H9 (cell line): ENCODE results near the gene FAF1. TPM values are rescaled to one million over a fixed set of nuclear protein-coding genes. Genes with fewer than 3 reads are reported as not detected.

ENCODE experiments used
- DNase-seq: peaks from one replicate; pipeline ENCODE4 v3.0.0-alpha.2; 2017
- H2AFZ ChIP-seq: one replicate; pipeline ENCODE4 v1.6.1; 2013; ENCODE audit warnings: mild to moderate bottlenecking, low read length, control low read depth, moderate library complexity
- H2AK5ac ChIP-seq: 2 replicates; pipeline ENCODE4 v1.6.1; 2013; ENCODE audit warnings: low read length, control low read depth, mixed read lengths; ENCODE audit not compliant: insufficient read length
- H2BK120ac ChIP-seq: one replicate; pipeline ENCODE4 v1.6.1; 2013; ENCODE audit warnings: low read depth, mild to moderate bottlenecking, low read length, control low read depth, inconsistent platforms; ENCODE audit not compliant: poor library complexity, severe bottlenecking
- H2BK12ac ChIP-seq: 2 replicates; pipeline ENCODE4 v1.6.1; 2013; ENCODE audit warnings: low read length, control low read depth, mixed read lengths, low read depth; ENCODE audit not compliant: insufficient read length
- H2BK15ac ChIP-seq: 2 replicates; pipeline ENCODE4 v1.6.1; 2013; ENCODE audit warnings: low read depth, low read length, control low read depth
- H2BK20ac ChIP-seq: one replicate; pipeline ENCODE4 v1.6.1; 2013; ENCODE audit warnings: low read depth, mild to moderate bottlenecking, low read length, control low read depth, inconsistent platforms; ENCODE audit not compliant: poor library complexity, severe bottlenecking
- H2BK5ac ChIP-seq: 2 replicates; pipeline ENCODE4 v1.6.1; 2013; ENCODE audit warnings: low read length, control low read depth, mixed read lengths; ENCODE audit not compliant: insufficient read length
- H3K14ac ChIP-seq: 2 replicates; pipeline ENCODE4 v1.6.1; 2013; ENCODE audit warnings: low read length, control low read depth; ENCODE audit not compliant: insufficient read depth
- H3K18ac ChIP-seq: 2 replicates; pipeline ENCODE4 v1.6.1; 2013; ENCODE audit warnings: low read depth, mild to moderate bottlenecking, mixed read lengths, low read length, control low read depth; ENCODE audit not compliant: insufficient read length
- H3K23ac ChIP-seq: 2 replicates; pipeline ENCODE4 v1.6.1; 2013; ENCODE audit warnings: low read length, control low read depth, mixed read lengths, low read depth; ENCODE audit not compliant: insufficient read length
- H3K23me2 ChIP-seq: 2 replicates; pipeline ENCODE4 v1.6.1; 2013; ENCODE audit warnings: low read depth, mild to moderate bottlenecking, mixed read lengths, low read length, control low read depth; ENCODE audit not compliant: insufficient read length, poor library complexity, severe bottlenecking
- H3K27ac ChIP-seq: 2 replicates; pipeline ENCODE4 v1.5.1; 2013; ENCODE audit warnings: low read length, control low read depth, mixed read lengths, low read depth; ENCODE audit not compliant: insufficient read length
- H3K27me3 ChIP-seq: 2 replicates; pipeline ENCODE4 v1.6.1; 2013; ENCODE audit warnings: low read length, control low read depth, inconsistent platforms; ENCODE audit not compliant: insufficient read depth
- H3K4ac ChIP-seq: 2 replicates; pipeline ENCODE4 v1.6.1; 2013; ENCODE audit warnings: low read depth, mild to moderate bottlenecking, control low read depth, inconsistent platforms, low read length, moderate library complexity
- H3K4me1 ChIP-seq: 2 replicates; pipeline ENCODE4 v1.6.1; 2013; ENCODE audit warnings: low read length, control low read depth, inconsistent platforms; ENCODE audit not compliant: insufficient read depth
- H3K4me2 ChIP-seq: 2 replicates; pipeline ENCODE4 v1.6.1; 2013; ENCODE audit warnings: low read length, control low read depth, mixed read lengths; ENCODE audit not compliant: insufficient read length, insufficient read depth
- H3K56ac ChIP-seq: 2 replicates; pipeline ENCODE4 v1.6.1; 2013; ENCODE audit warnings: low read depth, mild to moderate bottlenecking, mixed read lengths, low read length, control low read depth; ENCODE audit not compliant: insufficient read length
- H3K79me1 ChIP-seq: 2 replicates; pipeline ENCODE4 v1.6.1; 2013; ENCODE audit warnings: low read depth, mild to moderate bottlenecking, moderate library complexity, low read length, control low read depth, inconsistent platforms; ENCODE audit not compliant: insufficient read depth, poor library complexity, severe bottlenecking
- H3K79me2 ChIP-seq: 2 replicates; pipeline ENCODE4 v1.6.1; 2013; ENCODE audit warnings: low read length, control low read depth, inconsistent platforms; ENCODE audit not compliant: insufficient read depth
- H3K9ac ChIP-seq: 2 replicates; pipeline ENCODE4 v1.6.1; 2013; ENCODE audit warnings: low read length, control low read depth, mixed read lengths; ENCODE audit not compliant: insufficient read length; ENCODE audit errors: extremely low read depth
- H3K9me3 ChIP-seq: one replicate; pipeline ENCODE4 v1.6.1; 2013; ENCODE audit warnings: low read depth, low read length, inconsistent platforms; ENCODE audit not compliant: control insufficient read depth
- H3T11ph ChIP-seq: one replicate; pipeline ENCODE4 v1.6.1; 2013; ENCODE audit warnings: mild to moderate bottlenecking, low read length, control low read depth, inconsistent platforms
- H4K20me1 ChIP-seq: one replicate; pipeline ENCODE4 v1.6.1; 2013; ENCODE audit not compliant: control insufficient read depth, insufficient read length, insufficient read depth
- H4K5ac ChIP-seq: 2 replicates; pipeline ENCODE4 v1.6.1; 2013; ENCODE audit warnings: low read depth, mild to moderate bottlenecking, mixed read lengths, low read length, control low read depth; ENCODE audit not compliant: insufficient read length
- H4K8ac ChIP-seq: replicated peaks from 2 replicates; pipeline ENCODE4 v1.6.1; 2013; ENCODE audit warnings: low read length, control low read depth, mixed read lengths, low read depth; ENCODE audit not compliant: insufficient read length
- H4K91ac ChIP-seq: 2 replicates; pipeline ENCODE4 v1.6.1; 2013; ENCODE audit warnings: low read depth, mild to moderate bottlenecking, moderate library complexity, mixed read lengths, low read length, control low read depth; ENCODE audit not compliant: insufficient read length
- H3K27ac Mint-ChIP-seq, 3 experiments: 2 replicates in 2 of 3; 3 replicates in 1 of 3; pipeline ENCODE4 v1.8.0; 2020 to 2021; ENCODE audit warnings: mixed read lengths in 3 of 3, mild to moderate bottlenecking in 1 of 3, moderate library complexity in 1 of 3
- H3K27me3 Mint-ChIP-seq: 2 replicates; pipeline ENCODE4 v1.8.0; 2021; ENCODE audit warnings: low read depth, mild to moderate bottlenecking, moderate library complexity, mixed read lengths
- H3K36me3 Mint-ChIP-seq, 3 experiments: 2 replicates in 2 of 3; 3 replicates in 1 of 3; pipeline ENCODE4 v1.8.0; 2020 to 2021; ENCODE audit warnings: low read depth in 3 of 3, mixed read lengths in 3 of 3; ENCODE audit not compliant: insufficient read depth in 1 of 3
- H3K4me1 Mint-ChIP-seq, 2 experiments: 2 replicates each; pipeline ENCODE4 v1.8.0; 2020; ENCODE audit warnings: mixed read lengths in 2 of 2
- H3K4me3 Mint-ChIP-seq, 2 experiments: 2 replicates in 1 of 2; 3 replicates in 1 of 2; pipeline ENCODE4 v1.8.0; 2020 to 2021; ENCODE audit warnings: mild to moderate bottlenecking in 2 of 2, mixed read lengths in 2 of 2, moderate library complexity in 1 of 2
- H3K9me3 Mint-ChIP-seq, 2 experiments: 2 replicates in 1 of 2; 3 replicates in 1 of 2; pipeline ENCODE4 v1.8.0; 2020; ENCODE audit warnings: mild to moderate bottlenecking in 2 of 2, mixed read lengths in 2 of 2, moderate library complexity in 1 of 2
- WGBS: extraction: QIAGEN DNeasy Blood & Tissue Kit; methylation state at CpG from one replicate; pipeline ENCODE4 v1.1.7; 2013; ENCODE audit warnings: missing lambda C conversion rate, low lambda C conversion rate, mixed read lengths; ENCODE audit not compliant: insufficient read length; ENCODE audit errors: extremely low coverage; 5-methylcytosine and 5-hydroxymethylcytosine counted together
- total RNA-seq: library from RNA; stranded (reverse); gene quantifications from 2 replicates; pipeline ENCODE4 v1.2.1, GENCODE V29; 2021
- TF ChIP-seq, protein P1 (sequence below): fragments of 200-600 bp; sonication (generic); conservative IDR thresholded peaks from 3 replicates; pipeline ENCODE4 v1.8.0; 2021; ENCODE audit warnings: antibody characterized with exemption, mild to moderate bottlenecking

FAF1 gene
- total RNA-seq, 1 experiment from 2014 or later = 60.8 TPM

DNA sequence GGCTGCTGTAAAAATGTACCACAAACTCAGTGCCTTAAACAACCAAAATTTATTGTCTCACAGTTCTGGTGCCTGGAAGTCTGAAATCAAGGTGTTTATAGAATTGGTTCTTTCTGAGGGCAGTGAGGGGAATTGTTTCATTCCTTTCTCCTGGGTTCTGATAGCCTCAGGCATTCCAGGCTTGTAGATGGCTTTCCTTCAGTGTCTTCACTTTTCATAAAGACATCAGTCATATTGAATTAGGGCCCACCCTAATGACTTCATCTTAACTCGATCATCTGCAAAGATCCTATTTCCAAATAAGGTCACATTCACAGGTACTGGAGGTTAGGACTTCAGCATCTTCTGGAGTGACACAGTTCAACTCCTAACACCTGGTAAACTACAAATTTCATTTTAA lies 25.0 kb upstream of the FAF1 start:
- Histone ChIP-seq H4K8ac (no peak overlapping the region), H2AK5ac (no peak overlapping the region), H3K4me1 (no peaks in the 10 kb centered on the region), H3T11ph (no peak overlapping the region), H3K4me2 (no peak overlapping the region), H2BK120ac (no peak overlapping the region), H3K14ac (no peak overlapping the region), H2AFZ (no peak overlapping the region), H3K18ac (no peak overlapping the region), H3K23ac (no peak overlapping the region), H2BK12ac (no peak overlapping the region), H3K9me3 (no peaks in the 10 kb centered on the region), H4K91ac (no peak overlapping the region), H4K5ac (no peak overlapping the region), H3K23me2 (no peaks in the 10 kb centered on the region), H2BK5ac (no peak overlapping the region), H4K20me1 (no peaks in the 10 kb centered on the region), H3K27me3 (no peaks in the 10 kb centered on the region; the same call in 1 of the 2 replicates), H3K9ac (no peak overlapping the region), H3K27ac (no peak overlapping the region), H2BK20ac (peak overlapping the region; percentile 45), H3K56ac (no peak overlapping the region), H3K79me1 (no peaks in the 10 kb centered on the region), H3K79me2 (no peaks in the 10 kb centered on the region), H3K4ac (no peak overlapping the region), H2BK15ac (no peak overlapping the region)
- no peak for DNase-seq
- TF ChIP-seq, protein P1, sequence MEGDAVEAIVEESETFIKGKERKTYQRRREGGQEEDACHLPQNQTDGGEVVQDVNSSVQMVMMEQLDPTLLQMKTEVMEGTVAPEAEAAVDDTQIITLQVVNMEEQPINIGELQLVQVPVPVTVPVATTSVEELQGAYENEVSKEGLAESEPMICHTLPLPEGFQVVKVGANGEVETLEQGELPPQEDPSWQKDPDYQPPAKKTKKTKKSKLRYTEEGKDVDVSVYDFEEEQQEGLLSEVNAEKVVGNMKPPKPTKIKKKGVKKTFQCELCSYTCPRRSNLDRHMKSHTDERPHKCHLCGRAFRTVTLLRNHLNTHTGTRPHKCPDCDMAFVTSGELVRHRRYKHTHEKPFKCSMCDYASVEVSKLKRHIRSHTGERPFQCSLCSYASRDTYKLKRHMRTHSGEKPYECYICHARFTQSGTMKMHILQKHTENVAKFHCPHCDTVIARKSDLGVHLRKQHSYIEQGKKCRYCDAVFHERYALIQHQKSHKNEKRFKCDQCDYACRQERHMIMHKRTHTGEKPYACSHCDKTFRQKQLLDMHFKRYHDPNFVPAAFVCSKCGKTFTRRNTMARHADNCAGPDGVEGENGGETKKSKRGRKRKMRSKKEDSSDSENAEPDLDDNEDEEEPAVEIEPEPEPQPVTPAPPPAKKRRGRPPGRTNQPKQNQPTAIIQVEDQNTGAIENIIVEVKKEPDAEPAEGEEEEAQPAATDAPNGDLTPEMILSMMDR = no peak
- Mint-ChIP-seq H3K27ac (no peak overlapping the region), H3K27me3 (peaks cover 68% of the 10 kb centered on the region), H3K4me3 (no peak overlapping the region), H3K36me3 (no peaks in the 10 kb centered on the region), H3K4me1 (no peaks in the 10 kb centered on the region), H3K9me3 (no peaks in the 10 kb centered on the region; a peak in 1 of 5 replicates)
- WGBS = no CpG with 5 or more reads among the region's 1 CpG
